Activated CD4-positive, alpha-beta T cell treated with anti-CD3 and anti-CD28 coated beads for 48 hours (primary cell): Measurements from ENCODE around the gene RNF187.

Experiments used
- DNase-seq: peaks from one replicate; pipeline ENCODE4 v3.0.0-alpha.2; 2020

The RNF187 gene

DNA sequence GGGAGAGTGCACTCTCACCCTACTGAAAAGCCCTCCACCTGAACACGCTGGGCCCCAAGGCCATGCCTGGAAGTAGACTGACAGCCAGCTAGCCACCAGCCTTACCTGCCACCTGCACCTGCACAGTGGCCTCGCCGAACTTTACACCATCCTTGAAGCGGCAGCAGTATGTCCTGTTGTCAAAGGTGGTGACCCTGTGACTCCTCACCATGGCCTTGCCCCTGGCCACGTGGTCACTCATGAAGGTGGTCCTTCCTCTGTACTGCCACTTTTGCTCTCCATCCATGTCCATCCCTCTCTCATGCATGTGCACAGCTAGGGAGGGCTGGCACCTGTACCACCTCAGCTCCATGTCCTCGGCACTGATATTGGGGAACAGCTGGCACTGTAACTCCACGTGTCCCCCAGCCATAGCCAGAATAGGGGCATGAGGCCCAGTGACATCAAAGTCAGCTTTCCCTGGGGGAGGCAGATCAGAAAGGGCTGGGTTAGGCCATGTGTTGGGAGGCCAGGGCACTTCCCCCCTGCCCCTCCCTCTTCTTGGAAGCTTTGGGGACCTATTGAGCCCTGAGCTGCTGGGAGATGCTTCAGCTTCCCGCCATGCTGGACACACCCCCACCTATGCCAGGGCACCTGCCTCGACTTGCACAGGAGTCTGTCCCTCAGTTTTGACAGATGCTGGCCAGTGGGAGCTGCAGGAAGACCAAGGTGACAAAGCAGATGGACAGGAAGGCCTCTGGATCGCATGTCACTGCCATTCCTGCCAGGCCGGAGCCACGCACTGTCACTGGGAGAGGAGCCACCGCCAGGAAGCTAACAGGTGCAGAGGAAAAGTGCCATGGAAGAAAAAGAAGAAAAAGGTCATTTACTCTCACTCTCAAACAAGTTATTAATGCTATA lies 24.6 kb downstream of the RNF187 start:
- no peak for DNase-seq

DNA sequence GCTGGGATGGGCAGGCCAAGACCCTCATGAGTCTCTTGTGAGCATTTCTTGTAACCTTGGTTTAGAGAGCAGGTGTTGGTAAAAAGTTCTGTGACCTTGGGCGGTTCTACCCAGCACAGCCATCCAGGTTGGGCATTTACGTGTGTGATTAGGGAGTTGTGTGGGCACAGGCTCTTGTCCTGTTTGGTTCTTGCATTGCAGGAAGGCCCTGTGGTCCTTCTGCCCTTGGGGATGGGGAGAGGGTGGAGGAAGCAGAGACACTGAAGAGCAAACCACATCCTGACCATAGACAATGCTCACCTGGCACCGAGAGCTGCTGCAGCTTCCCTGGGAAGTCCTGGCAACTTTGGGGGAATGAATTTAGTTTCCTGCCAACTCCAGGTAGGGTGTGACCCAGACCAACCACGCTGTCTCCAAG lies 25.6 kb downstream of the RNF187 start:
- no peak for DNase-seq

DNA sequence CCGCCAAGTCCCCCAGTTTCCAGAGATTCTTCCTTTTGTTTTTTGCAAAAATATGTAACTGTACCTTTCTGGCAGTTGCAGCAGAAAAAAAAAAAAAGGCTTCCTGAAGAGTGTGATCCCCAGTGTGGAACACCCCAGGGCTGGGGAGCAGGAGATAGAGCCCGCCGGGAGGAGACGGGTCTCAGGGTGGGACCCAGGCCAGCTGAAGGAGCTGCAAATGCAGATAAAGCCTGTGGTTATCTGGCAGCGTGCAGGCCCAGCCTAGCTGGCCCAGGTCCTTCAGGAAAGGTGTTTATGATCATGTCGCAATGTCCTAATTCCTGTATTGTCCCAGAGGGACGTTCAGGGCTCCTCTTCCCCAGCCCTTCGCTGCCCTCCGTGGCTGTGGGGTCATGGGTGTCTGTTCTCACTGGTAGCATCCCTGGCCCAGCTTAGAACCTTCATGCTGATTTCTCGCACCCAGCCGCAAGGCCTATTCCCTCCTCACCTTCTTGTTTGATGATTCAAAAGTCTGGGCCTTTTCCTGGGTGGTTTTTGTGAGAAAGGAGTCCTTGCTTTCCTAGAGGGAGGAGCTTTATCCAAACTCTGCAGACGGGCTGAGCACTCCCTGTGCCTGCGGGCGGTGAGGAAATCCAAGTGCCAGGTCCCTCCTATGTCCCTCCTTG lies 26.2 kb downstream of the RNF187 start:
- no peak for DNase-seq

DNA sequence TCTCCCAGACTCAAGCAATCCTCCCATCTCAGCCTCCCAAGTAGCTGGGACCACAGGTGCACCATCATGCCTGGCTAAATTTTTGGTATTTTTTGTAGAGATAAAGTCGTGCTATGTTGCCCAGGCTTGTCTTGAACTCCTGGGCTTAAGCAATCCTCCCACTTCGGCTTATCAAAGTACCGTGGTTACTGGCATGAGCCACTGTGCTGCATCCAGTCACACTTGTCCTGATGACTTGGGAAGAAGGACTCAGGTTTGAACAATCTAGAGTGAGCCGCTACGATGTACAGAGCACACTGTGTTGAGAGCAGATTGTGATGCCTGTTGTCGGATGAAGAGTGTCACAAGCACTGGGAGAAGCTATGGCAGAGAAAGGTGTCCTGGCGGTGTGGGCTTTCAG lies 27.2 kb downstream of the RNF187 start:
- DNase-seq = no peak

DNA sequence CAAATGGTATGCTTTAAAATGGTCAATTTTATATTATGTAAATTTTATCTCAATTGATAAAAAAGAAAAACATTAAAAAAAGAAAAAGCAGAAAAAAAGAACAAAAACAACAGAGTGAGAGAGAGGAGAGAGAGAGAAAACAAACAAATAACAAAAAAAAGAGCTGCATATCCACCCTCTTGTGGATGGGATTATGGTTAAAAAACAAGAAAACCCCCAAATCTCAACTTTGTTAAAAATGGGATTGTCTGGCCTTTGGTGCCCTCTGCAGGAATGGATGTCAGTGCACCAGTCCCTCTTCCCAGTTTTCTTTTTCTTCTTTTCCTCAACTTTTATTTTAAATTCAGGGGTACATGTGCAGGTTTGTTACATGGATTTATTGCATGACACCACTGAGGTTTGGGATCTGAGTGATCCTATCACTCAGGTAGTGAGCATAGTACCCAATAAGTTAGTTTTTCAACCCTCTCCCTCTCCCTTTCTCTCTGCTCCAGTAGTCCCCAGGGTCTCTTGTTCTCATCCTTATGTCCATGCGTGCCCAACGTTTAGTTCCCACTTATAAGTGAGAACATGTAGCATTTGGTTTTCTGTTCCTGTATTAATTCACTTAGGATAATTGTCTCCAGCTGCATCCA lies 28.1 kb downstream of the RNF187 start:
- DNase-seq = peak; percentile 21

DNA sequence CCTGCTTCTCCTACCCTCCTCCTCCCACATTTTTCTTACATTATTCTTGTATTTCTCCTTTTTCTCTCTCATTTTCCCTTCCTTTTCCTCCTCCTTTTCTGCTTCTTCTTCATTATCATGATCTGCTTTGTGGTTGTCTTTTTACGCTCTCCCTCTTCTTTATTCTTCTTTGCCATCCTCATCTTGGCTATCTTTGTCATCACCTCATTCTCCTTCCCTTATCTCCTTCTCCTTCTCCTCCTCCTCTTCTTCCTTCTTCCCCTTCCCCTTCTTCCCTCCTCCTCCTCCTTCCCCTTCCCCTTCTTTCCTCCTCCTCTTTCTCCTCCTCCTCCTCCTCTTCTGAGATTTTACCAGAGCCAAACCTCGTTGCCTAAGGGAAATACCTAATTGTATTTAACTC lies 30.5 kb downstream of the RNF187 start:
- DNase-seq = no peak

DNA sequence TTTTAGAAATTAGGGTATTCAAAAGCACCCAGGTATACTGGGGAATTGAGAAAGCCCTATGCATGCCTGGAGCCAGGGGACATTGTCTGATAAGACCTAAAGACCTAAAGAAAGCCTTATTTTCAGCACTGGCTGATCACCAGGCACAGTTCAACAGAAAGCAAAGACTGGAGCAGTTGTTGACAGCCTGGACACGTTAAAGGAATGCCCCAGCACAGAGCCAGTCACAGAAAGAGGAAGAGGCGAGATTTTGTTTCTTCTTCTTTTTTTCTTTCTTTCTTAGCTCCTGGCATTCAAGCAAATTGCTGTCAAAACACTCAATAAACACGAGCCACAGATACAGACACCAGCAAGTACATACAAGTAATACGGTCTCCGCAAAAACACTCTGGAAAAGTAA lies 40.4 kb downstream of the RNF187 start:
- no peak for DNase-seq

DNA sequence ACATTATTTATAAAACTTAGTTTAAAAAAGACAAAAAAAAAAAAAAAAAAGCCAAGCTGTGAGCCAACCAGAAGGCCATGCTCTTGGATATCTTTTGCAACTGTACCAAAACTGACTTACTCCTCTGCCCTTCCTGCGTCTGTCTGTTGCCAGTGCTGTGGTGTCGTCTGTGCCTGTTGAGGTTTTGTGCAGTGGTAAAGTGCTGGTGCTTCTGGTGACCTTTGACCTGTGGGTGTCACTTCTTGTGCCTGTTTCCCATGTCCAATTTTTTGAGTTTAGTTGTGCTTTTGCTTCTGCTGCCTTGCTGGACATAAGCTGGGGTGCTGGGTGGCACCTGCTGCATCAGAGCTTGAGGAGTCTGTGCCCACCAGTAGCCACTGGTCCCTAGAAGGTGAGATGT lies 41.4 kb downstream of the RNF187 start:
- no peak for DNase-seq

DNA sequence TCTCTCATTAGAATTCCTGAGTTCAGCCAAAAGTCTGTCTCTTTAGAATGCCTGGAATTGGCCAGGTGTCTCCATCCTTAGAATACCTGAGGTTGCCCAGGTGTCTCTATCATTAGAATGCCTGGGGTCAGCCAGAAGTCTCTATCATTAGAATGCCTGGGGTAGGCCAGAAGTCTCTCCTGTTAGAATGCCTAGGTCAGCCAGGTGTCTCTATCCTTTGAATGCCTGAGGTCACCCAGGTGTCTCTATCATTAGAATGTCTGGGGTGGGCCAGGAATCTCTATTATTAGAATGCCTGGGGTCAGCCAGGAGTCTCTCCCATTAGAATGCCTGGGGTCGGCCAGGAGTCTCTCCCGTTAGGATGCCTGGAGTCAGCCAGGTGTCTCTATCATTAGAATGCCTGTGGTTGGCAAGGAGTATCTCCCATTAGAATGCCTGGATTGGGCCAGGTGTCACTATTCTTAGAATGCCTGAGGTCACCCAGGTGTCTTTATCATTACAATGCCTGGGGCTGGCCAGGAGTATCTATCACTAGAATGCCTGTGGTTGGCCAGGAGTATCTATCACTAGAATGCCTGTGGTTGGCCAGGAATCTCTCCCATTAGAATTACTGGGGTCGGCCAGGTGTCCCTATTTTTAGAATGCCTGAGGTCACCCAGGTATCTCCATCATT lies 43.0 kb downstream of the RNF187 start:
- no peak for DNase-seq

DNA sequence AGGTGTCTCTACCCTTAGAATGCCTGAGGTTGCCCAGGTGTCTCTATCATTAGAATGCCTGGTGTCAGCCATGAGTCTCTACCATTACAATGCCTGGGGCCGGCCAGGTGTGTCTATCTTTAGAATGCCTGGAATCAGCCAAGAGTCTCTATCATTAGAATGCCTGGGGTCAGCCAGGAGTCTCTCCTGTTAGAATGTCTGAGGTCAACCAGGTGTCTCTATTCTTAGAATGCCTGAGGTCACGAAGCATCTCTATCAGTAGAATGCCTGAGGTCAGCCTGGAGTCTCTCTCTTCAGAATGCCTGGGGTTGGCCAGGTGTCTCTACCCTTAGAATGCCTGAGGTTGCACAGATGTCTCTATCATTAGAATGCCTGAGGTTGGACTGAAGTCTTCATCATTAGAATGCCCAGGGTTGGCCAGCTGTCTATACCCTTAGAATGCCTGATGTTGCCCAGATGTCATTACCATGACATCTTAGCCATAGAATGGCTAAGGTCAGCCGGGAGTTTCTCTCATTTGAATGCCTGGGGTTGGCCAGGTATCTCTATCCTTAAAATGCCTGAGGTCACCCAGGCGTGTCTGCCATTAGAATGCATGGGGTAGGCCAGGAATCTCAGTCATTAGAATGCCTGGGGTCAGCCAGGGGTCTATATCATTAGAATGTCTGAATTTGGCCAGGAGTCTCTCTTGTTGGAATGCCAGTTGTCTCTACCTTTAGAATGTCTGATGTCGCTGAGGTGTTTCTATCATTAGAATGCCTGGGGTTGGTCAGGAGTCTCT lies 44.0 kb downstream of the RNF187 start:
- no peak for DNase-seq

DNA sequence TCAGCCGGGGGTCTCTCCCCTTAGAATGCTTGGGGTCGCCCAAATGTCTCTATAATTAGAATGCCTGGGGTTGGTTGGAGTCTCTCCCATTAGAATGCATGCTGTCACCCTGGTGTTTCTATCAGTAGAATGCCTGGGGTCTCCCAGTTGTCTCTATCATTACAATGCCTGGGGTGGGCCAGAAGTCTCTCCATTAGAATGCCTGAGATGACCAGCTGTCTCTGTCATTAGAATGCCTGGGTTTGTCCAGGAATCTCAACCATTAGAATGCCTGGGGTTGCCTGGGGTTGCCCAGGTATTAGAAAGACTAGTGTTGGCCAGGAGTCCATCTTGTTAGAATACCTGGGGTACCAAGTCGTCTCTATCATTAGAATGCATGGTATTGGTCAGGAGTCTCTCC lies 51.6 kb downstream of the RNF187 start:
- DNase-seq = no peak

DNA sequence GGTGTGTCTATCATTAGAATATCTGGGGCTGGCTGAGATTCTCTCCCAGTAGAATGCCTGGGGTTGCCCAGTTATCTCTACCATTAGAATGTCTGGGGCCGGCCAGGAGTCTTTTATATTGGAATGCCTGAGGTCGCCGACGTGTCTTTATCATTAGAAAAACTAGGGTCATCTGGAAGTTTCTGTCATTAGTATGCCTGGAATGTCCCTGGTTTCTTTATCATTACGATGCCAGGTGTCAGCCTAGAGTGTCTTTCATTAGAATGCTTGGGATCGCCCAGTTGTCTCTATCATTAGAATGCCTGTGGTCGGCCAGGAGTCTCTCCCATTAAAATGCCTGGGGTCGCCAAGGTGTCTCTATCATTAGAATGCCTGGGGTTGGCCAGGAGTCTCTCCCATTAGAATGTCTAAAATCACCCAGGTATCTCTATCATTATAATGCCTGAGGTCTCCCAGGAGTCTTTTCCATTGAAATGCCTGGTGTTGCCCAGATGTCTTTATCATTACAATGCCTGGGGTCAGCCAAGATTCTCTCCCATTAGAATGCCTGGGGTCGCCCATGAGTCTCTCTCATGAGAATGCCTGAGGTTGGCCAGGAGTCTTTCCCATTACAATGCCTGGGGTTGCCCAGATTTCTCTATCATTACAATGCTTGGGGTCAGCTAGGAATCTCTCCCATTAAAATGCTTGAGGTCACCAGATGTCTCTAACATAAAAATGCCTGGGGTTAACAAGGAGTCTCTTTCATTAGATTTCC lies 53.2 kb downstream of the RNF187 start:
- DNase-seq = no peak

DNA sequence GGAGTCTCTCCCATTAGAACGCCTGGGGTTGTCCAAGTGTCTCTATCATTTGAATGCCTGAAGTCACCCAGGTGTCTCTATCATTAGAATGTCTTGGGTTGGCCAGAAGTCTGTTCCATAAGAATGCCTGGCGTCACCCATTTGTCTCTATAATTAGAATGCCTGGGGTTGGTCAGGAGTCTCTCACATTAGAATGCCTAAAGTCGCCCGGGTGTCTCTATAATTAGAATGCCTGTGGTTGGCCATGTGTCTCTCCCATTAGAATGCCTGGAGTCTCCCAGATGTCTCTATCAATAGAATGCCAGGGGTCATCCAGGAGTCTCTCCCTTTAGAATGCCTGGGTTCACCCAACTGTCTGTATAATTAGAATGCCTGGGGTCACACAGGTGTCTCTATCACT lies 54.5 kb downstream of the RNF187 start:
- DNase-seq = no peak

DNA sequence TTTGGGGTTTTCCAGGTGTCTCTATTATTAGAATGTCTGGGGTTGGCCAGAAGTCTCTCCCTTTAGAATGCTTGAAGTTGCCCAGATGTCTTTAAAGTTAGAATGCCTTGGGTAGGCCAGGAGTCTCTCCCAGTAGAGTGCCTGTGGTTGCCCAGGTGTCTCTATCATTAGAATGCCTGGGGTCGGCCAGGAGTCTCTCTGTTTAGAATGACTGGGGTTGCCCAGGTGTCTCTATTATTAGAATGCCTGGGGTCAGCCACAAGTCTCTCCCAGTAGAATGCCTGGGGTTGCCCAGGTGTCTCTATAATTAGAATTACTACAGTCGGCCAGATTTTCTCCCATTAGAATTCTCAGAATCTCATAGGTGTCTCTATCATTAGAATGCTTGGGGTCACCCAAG lies 55.2 kb downstream of the RNF187 start:
- DNase-seq = no peak

DNA sequence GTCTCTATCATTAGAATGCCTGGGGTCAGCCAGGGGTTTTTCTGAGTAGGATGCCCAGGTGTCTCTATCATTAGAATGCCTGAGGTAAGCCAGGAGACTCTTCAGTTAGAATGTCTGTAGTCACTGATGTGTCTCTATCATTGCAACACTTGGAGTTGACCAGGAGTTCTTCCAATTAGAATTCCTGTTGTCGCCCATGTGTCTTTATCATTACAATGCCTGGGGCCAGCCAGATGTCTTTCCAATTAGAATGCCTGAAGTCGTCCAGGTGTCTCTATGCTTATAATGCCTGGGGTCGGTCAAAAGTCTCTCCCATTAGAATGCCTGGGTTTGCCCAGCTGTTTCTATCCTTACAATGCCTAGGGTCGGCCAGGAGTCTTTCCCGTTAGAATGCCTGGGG lies 55.8 kb downstream of the RNF187 start:
- no peak for DNase-seq

DNA sequence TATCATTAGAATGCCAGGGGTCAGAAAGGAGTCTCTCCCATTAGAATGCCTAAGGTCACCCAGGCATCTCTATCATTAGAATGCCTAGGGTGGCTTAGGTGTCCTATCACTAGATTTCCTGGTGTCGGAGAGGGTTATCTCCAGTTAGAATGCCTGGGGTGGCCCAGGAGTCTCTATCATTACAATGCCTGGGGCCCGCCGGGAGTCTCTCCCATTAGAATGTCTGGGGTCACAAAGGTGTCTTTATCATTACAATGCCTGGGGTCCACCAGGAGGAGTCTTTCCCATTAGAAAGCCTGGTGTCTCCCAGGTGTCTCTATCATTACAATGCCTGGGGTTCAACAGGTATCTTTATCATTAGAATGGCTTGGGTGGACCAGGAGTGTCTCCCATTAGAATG lies 56.2 kb downstream of the RNF187 start:
- DNase-seq = no peak

DNA sequence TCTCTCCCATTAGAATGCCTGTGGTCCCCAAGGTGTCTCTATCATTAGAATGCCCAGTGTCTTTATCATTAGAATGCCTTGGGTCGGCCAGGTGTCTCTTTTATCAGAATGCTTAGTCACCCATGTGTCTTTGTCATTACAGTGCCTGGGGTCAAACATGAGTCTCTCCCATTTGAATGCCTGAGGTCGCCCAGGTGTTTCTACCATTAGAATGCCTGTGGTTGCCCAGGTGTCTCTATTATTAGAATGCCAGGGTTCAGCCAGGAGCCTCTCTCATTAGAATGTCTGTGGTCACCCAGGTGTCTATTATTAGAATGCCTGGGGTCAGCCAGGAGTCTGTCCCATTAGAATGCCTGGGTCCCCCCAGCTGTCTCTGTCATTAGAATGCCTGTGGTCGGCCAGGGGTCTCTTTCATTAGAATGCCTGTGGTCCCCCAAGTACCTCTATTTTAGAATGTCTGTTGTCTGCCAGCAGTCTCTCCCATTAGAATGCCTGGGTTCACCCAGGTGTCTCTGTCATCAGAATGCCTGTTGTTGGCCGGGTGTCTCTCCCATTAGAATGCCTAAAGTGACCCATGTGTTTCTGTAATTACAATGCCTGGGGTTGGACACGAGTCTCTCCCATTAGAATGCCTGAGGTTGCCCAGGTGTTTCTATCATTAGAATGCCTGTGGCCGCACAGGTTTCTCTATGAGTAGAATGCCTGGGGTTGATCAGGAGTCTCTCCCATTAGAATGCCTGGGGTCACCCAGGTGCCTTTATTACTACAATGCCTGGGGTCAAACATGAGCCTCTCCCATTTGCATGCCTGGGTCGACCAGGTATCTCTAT lies 57.1 kb downstream of the RNF187 start:
- DNase-seq = no peak

DNA sequence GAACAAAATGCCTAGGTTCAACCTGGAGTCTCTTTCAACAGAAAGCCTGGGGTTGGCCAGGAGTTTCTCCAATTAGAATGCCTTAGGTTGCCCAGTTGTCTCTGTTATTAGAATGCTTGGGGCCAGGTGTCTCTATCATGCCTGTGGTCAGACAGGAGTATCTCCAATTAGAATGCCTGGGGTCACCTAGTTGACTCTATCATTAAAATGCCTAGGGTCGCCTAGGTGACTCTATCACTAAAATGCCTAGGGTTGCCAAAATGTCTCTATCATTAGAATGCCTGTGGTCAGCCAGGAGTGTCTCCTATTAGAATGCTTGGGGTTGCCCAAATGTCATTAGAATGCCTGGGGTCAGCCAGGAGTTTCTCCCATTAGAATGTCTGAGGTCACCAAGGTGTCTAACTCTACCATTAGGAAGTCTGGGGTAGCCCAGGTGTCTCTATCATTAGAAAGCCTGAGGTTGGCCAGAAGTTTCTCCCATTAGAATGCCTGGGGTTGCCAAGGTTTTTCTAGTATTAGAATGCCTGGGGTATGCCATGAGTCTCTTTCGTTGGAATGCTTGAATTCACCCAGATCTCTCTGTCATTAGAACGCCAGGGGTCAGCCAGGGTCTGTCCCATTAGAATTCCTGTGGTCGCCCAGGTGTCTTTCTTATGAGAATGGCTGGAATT lies 57.9 kb downstream of the RNF187 start:
- DNase-seq = no peak
